ENCODE data around the gene SLC6A1.

DNA sequence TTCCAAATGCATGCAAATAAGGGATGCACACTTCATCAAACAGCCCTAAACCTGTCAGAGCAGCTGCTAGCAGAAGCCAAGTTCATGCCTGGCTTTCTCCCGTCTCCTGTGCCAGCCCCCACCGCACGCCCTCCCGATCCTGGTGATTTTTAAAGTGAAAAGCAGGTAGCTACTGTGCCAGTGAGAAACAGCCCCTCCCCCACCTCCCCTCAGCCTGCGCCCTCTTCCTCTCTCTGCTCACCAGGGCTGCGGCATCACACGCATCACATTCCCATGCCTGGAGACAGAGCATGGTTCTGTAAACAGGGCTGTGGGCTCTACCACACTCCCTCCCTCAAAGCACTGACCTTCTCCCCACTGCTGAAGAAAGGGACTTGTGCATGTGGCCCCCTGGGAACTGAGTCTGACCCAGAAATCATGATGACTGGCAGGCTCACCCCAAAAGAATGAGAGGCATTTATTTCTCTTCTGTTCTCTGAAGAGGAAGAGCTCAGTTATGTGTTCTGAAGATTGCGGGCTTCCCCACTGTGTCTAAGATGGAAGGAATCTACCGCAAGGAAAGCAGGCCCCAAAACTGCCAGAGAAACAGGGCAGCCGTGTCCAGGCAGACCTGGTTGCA lies 14.5 kb upstream of the SLC6A1 start:
- TF ChIP-seq POLR2AphosphoS5 (IDR thresholded peaks at IDR 0.05; ENCODE audit: low read depth, low read length) (no peak), TAF1 (IDR thresholded peaks at IDR 0.05; ENCODE audit: borderline replicate concordance, low read depth, low read length) (no peak), POLR2A (IDR thresholded peaks at IDR 0.05; ENCODE audit: low read depth, low read length) (no peak)

All from GM12892 (cell line).